ENCODE data around the gene PLXNA3. TPM values are rescaled to one million over a fixed set of nuclear protein-coding genes. Genes with fewer than 3 reads are reported as not detected.
A peak's percentile ranks its signal among the peaks of the same experiment; 100 is the strongest.

The PLXNA3 gene
- total and polyA plus RNA-seq, 10 of the 15 experiments (the other 5 are each of a cell fraction or from before 2014, with no cell fraction given), result 0.26 to 26.8 (median 3.4) TPM

DNA sequence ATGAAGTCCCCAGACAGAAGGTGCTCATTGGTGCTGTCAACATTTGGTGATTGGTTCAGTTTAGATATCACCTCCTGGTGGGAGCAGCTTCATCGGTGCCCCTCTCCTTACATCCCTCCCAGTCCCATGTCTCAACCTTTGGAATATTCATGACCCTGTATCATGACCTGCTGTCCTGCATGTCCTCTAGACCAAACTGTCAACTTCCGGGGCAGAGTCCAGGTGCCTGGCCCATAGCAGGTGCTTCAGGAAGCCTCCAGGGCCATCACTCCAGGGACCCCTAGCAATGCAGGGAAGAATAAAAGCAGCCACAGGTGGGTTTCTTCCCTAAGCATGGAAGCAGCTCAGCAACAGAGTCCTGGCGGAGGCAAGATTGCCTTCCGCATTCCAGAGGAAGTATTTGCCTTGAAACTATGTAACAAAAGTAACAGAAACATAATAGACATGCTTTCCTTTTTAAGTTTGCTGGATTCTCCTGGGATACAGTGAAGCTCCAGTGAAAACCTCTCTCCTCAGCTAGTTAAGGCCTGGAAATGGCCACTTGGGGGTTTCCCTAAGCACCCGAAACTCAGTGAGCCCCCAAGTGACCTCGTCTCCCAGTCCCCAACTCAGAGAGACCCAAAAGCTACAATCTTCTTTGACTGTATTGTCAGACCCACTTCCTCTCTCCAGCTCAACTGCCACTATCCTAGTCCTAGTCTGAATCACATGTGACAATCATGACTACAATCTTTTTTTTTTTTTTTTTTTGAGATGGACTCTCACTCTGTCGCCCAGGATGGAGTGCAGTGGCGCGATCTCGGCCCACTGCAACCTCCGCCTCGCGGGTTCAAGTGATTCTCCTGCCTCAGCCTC is 30.9 kb upstream of the PLXNA3 start:
- 73% methylated on average over 12 of the region's 13 CpGs for WGBS (ENCODE audit: insufficient coverage, insufficient replicate concordance, low lambda C conversion rate, missing lambda C conversion rate)
- ATAC-seq (no peak), DNase-seq (ENCODE audit: low read depth, low spot score) (no peak), FAIRE-seq (no peak)
- in situ Hi-C loops (cut with MboI), result no loop called here
- intact Hi-C loops (cut with micrococcal nuclease; ENCODE audit: unreplicated experiment), result loop anchor here (10.0 kb wide), 1 partner anchor 52 kb away; the partner anchor contains the start of genes EMD and FLNA
- Histone ChIP-seq H3K27me3 (replicated peaks in 1 of 2; ENCODE audit: control insufficient read depth in 2 of 2, insufficient read depth in 2 of 2, low read length in 1 of 2) (no peaks in the 10 kb centered on the region), H3K9ac (ENCODE audit: control insufficient read depth, insufficient read depth, low read length) (no peak overlapping the region), H3K4me3 (no peak overlapping the region), H3K79me2 (ENCODE audit: control insufficient read depth, insufficient read depth, low read length) (peaks cover 12% of the 10 kb centered on the region), H3K9me3 (replicated peaks; ENCODE audit: control insufficient read depth, insufficient read depth, low read length) (no peaks in the 10 kb centered on the region), H4K20me1 (ENCODE audit: control insufficient read depth, insufficient read depth) (no peaks in the 10 kb centered on the region), H3K4me1 (ENCODE audit: control insufficient read depth, insufficient read depth, low read length) (no peaks in the 10 kb centered on the region), H3K27ac (ENCODE audit: control insufficient read depth, insufficient read depth) (no peak overlapping the region), H2AFZ (ENCODE audit: control insufficient read depth, low read depth, low read length) (no peak overlapping the region), H3K4me2 (ENCODE audit: control insufficient read depth, insufficient read depth) (0 out of 2 replicates have a peak overlapping the region, but pooled peaks have one; percentile 26), H3K36me3 (ENCODE audit: control insufficient read depth in 2 of 2, insufficient read depth in 2 of 2, low read length in 1 of 2) (no peaks in the 10 kb centered on the region)
- BruUV-seq (replicated peaks), result no TSS peak
- POLR2A ChIA-PET, result interaction anchor here (0.7 to 4.1 kb wide), 6 partner anchors 12 to 63 kb away, joined by 3 to 32 read pairs (median 6); partner anchors contain the start of genes RPL10, SLC10A3 and TAFAZZIN
- TF ChIP-seq, protein P1, sequence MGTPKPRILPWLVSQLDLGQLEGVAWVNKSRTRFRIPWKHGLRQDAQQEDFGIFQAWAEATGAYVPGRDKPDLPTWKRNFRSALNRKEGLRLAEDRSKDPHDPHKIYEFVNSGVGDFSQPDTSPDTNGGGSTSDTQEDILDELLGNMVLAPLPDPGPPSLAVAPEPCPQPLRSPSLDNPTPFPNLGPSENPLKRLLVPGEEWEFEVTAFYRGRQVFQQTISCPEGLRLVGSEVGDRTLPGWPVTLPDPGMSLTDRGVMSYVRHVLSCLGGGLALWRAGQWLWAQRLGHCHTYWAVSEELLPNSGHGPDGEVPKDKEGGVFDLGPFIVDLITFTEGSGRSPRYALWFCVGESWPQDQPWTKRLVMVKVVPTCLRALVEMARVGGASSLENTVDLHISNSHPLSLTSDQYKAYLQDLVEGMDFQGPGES (IDR thresholded peaks at IDR 0.05), result no peak
- TF ChIP-seq PAX8 (IDR thresholded peaks at IDR 0.05), result no peak
- peak; percentile 39; the same call in 1 of the 2 replicates for TF ChIP-seq SPI1 (IDR thresholded peaks at IDR 0.05; ENCODE audit: borderline replicate concordance, insufficient read depth, low read depth, low read length)
- TF ChIP-seq POLR2A (IDR thresholded peaks at IDR 0.05; ENCODE audit: low read depth, low read length), result no peak
- TF ChIP-seq, protein P2, sequence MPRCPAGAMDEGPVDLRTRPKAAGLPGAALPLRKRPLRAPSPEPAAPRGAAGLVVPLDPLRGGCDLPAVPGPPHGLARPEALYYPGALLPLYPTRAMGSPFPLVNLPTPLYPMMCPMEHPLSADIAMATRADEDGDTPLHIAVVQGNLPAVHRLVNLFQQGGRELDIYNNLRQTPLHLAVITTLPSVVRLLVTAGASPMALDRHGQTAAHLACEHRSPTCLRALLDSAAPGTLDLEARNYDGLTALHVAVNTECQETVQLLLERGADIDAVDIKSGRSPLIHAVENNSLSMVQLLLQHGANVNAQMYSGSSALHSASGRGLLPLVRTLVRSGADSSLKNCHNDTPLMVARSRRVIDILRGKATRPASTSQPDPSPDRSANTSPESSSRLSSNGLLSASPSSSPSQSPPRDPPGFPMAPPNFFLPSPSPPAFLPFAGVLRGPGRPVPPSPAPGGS (IDR thresholded peaks at IDR 0.05; ENCODE audit: borderline replicate concordance, insufficient read depth, low read depth, low read length, poor library complexity, severe bottlenecking), result no peak
- TF ChIP-seq RBBP5 (conservative IDR thresholded peaks at IDR 0.05), result no peak
- no peak for TF ChIP-seq ZBED1 (IDR thresholded peaks at IDR 0.05; ENCODE audit: borderline replicate concordance)
- SMC1A ChIA-PET (ENCODE audit: uncharacterized antibody, unreplicated experiment), result interaction anchor here (1.3 kb wide), 1 partner anchor 100 kb away, joined by 4 read pairs; no protein-coding TSS in a partner anchor
- RAD21 ChIA-PET (ENCODE audit: unreplicated experiment), result interaction anchor here (2.0 kb wide), 1 partner anchor 15 kb away, joined by 9 read pairs; the partner anchor contains the start of gene TAFAZZIN
- CTCF ChIA-PET, result interaction anchor here (0.6 to 1.7 kb wide), 2 partner anchors 8 to 16 kb away, joined by 3 read pairs; no protein-coding TSS in a partner anchor
